HUES64 (cell line): Measurements from ENCODE around the gene PCSK9.
A peak's percentile ranks its signal among the peaks of the same experiment; 100 is the strongest.

Experiments used
- H3K27ac ChIP-seq: 2 replicates; pipeline ENCODE4 v1.7.0; 2013; ENCODE audit warnings: low read depth, low read length, inconsistent platforms
- H3K27me3 ChIP-seq: 2 replicates; pipeline ENCODE4 v1.6.1; 2013; ENCODE audit warnings: mild to moderate bottlenecking, low read length; ENCODE audit not compliant: insufficient read depth
- H3K36me3 ChIP-seq: 2 replicates; pipeline ENCODE4 v1.6.1; 2013; ENCODE audit warnings: mild to moderate bottlenecking, low read length; ENCODE audit not compliant: insufficient read depth
- H3K4me1 ChIP-seq: 2 replicates; pipeline ENCODE4 v1.6.1; 2013; ENCODE audit warnings: mild to moderate bottlenecking, low read length, moderate library complexity; ENCODE audit not compliant: insufficient read depth
- H3K4me3 ChIP-seq: 2 replicates; pipeline ENCODE4 v1.5.1; 2013; ENCODE audit warnings: mild to moderate bottlenecking, low read length, moderate library complexity
- H3K9ac ChIP-seq: 2 replicates; pipeline ENCODE4 v1.6.1; 2013; ENCODE audit warnings: mild to moderate bottlenecking, low read depth, low read length
- H3K9me3 ChIP-seq: 2 replicates; pipeline ENCODE4 v1.6.1; 2013; ENCODE audit warnings: low read depth, low read length; ENCODE audit not compliant: insufficient read depth
- WGBS: fragments of 150-250, 120-280 bp; methylation state at CpG from one replicate; pipeline ENCODE4 v1.1.7; 2013; ENCODE audit warnings: missing lambda C conversion rate; 5-methylcytosine and 5-hydroxymethylcytosine counted together

The PCSK9 gene

GRCh38 chr1:54997711-54997986, 41.7 kb upstream of the PCSK9 start:
- Histone ChIP-seq H3K36me3 (no peaks in the 10 kb centered on the region), H3K27ac (no peak overlapping the region), H3K9me3 (no peaks in the 10 kb centered on the region), H3K4me3 (peak overlapping the region; percentile 60; the same call in 1 of the 2 replicates), H3K4me1 (peaks cover 20% of the 10 kb centered on the region), H3K9ac (no peak overlapping the region), H3K27me3 (peaks cover 68% of the 10 kb centered on the region)
- 31% methylated on average over 6 of the region's 6 CpGs for WGBS

GRCh38 chr1:54998100-54998499, 41.2 kb upstream of the PCSK9 start:
- H3K27me3 ChIP-seq = peaks cover 71% of the 10 kb centered on the region
- H3K4me1 ChIP-seq = peaks cover 20% of the 10 kb centered on the region
- WGBS = 77% methylated on average over 6 of the region's 6 CpGs

GRCh38 chr1:54998677-54999076, 40.7 kb upstream of the PCSK9 start, which contains the start of gene BSND:
TSS of gene BSND (plus strand) at chr1:54998933. CDS start at chr1:54999187, 254 bp downstream.
- 83% methylated on average over 4 of the region's 7 CpGs for WGBS
- H3K9me3 ChIP-seq = no peaks in the 10 kb centered on the region
- peaks cover 20% of the 10 kb centered on the region for H3K4me1 ChIP-seq
- H3K9ac ChIP-seq = no peak within 1 kb of the TSS
- peaks cover 71% of the 10 kb centered on the region for H3K27me3 ChIP-seq
- H3K4me3 ChIP-seq = no peak within 1 kb of the TSS
- H3K36me3 ChIP-seq = no peaks in the 10 kb centered on the region
- no peak within 1 kb of the TSS for H3K27ac ChIP-seq

More at GRCh38 chr1:54998100-54998499, 41.2 kb upstream of the PCSK9 start:
- Histone ChIP-seq H3K27ac (no peak overlapping the region), H3K9ac (no peak overlapping the region), H3K9me3 (no peaks in the 10 kb centered on the region), H3K36me3 (no peaks in the 10 kb centered on the region), H3K4me3 (no peak overlapping the region)

GRCh38 chr1:55000110-55001085, 39.0 kb upstream of the PCSK9 start:
- Histone ChIP-seq H3K36me3 (no peaks in the 10 kb centered on the region), H3K4me1 (peaks cover 8% of the 10 kb centered on the region), H3K9me3 (no peaks in the 10 kb centered on the region), H3K9ac (no peak overlapping the region), H3K4me3 (no peak overlapping the region), H3K27ac (no peak overlapping the region), H3K27me3 (peaks cover 71% of the 10 kb centered on the region)
- WGBS = 75% methylated on average over 8 of the region's 8 CpGs

GRCh38 chr1:55001311-55001710, 38.0 kb upstream of the PCSK9 start:
- H3K4me3 ChIP-seq = no peak overlapping the region
- 93% methylated on average over 4 of the region's 4 CpGs for WGBS
- H3K27me3 ChIP-seq = peaks cover 63% of the 10 kb centered on the region
- H3K9me3 ChIP-seq = no peaks in the 10 kb centered on the region
- H3K27ac ChIP-seq = no peak overlapping the region
- H3K4me1 ChIP-seq = peaks cover 8% of the 10 kb centered on the region
- H3K9ac ChIP-seq = no peak overlapping the region
- H3K36me3 ChIP-seq = no peaks in the 10 kb centered on the region

GRCh38 chr1:55002686-55003085, 36.7 kb upstream of the PCSK9 start:
- no peaks in the 10 kb centered on the region for H3K36me3 ChIP-seq
- WGBS = 82% methylated on average over 2 of the region's 2 CpGs
- no peak overlapping the region for H3K9ac ChIP-seq
- H3K27ac ChIP-seq = no peak overlapping the region
- no peaks in the 10 kb centered on the region for H3K9me3 ChIP-seq
- H3K4me1 ChIP-seq = 0 out of 2 replicates have a peak, but pooled peaks cover 3% of the 10 kb centered on the region
- no peak overlapping the region for H3K4me3 ChIP-seq
- peaks cover 51% of the 10 kb centered on the region for H3K27me3 ChIP-seq

- Histone ChIP-seq H3K27me3 (peaks cover 24% of the 10 kb centered on the region), H3K4me3 (no peak overlapping the region), H3K36me3 (no peaks in the 10 kb centered on the region), H3K27ac (no peak overlapping the region), H3K4me1 (0 out of 2 replicates have a peak, but pooled peaks cover 2% of the 10 kb centered on the region), H3K9ac (no peak overlapping the region), H3K9me3 (no peaks in the 10 kb centered on the region)
- 89% methylated on average over 9 of the region's 10 CpGs for WGBS
These were observed 33.8 kb upstream of the PCSK9 start for GRCh38 chr1:55005351-55006140.

GRCh38 chr1:55006931-55007330, 32.4 kb upstream of the PCSK9 start:
- no peak overlapping the region for H3K27ac ChIP-seq
- WGBS = 92% methylated on average over 12 of the region's 12 CpGs
- no peak overlapping the region for H3K4me3 ChIP-seq
- no peaks in the 10 kb centered on the region for H3K36me3 ChIP-seq
- H3K27me3 ChIP-seq = peaks cover 10% of the 10 kb centered on the region
- H3K9ac ChIP-seq = no peak overlapping the region
- H3K9me3 ChIP-seq = no peaks in the 10 kb centered on the region
- 0 out of 2 replicates have a peak, but pooled peaks cover 4% of the 10 kb centered on the region for H3K4me1 ChIP-seq

GRCh38 chr1:55007625-55008024, 31.7 kb upstream of the PCSK9 start:
- no peak overlapping the region for H3K27ac ChIP-seq
- no peak overlapping the region for H3K4me3 ChIP-seq
- H3K27me3 ChIP-seq = peaks cover 3% of the 10 kb centered on the region; the same call in 1 of the 2 replicates
- no peak overlapping the region for H3K9ac ChIP-seq
- 0 out of 2 replicates have a peak, but pooled peaks cover 4% of the 10 kb centered on the region for H3K4me1 ChIP-seq
- no peaks in the 10 kb centered on the region for H3K36me3 ChIP-seq
- no peaks in the 10 kb centered on the region for H3K9me3 ChIP-seq
- WGBS = 91% methylated on average over 3 of the region's 3 CpGs

GRCh38 chr1:55010194-55010886, 29.0 kb upstream of the PCSK9 start:
- 79% methylated on average over 9 of the region's 9 CpGs for WGBS
- H3K36me3 ChIP-seq = no peaks in the 10 kb centered on the region
- no peaks in the 10 kb centered on the region for H3K9me3 ChIP-seq
- H3K4me1 ChIP-seq = 0 out of 2 replicates have a peak, but pooled peaks cover 4% of the 10 kb centered on the region
- no peak overlapping the region for H3K9ac ChIP-seq
- no peaks in the 10 kb centered on the region for H3K27me3 ChIP-seq
- no peak overlapping the region for H3K27ac ChIP-seq
- H3K4me3 ChIP-seq = no peak overlapping the region
